DMS114 treated with DMSO at 0.1 percent for 48 hours (cell line): Measurements from ENCODE around the gene SDR42E2.
"Not testable (repeated sequence)": the region's sequence is repeated elsewhere in the genome, so short reads cannot be mapped to it uniquely, and the experiment has no call there.

ENCODE experiments used
- DNase-seq: peaks from one replicate; lab custom pipeline; 2025; ENCODE audit not compliant: unreplicated experiment; lab: John Stamatoyannopoulos, UW

The SDR42E2 gene

GRCh38 chr16:22161999-22162655 is at the start of gene SDR42E2:
Gene SDR42E2 (plus strand): TSS chr16:22162506. CDS start chr16:22165583, 3,077 bp downstream.
- DNase-seq = no peak

- DNase-seq = no peak
Measured at GRCh38 chr16:22116095-22116700, 46.1 kb upstream of the SDR42E2 start.

GRCh38 chr16:22117609-22118008 is 44.7 kb upstream of the SDR42E2 start:
- no peak for DNase-seq

GRCh38 chr16:22120440-22120839 is 41.9 kb upstream of the SDR42E2 start:
- DNase-seq = no peak

GRCh38 chr16:22122239-22122638 is 40.1 kb upstream of the SDR42E2 start:
- DNase-seq = no peak

GRCh38 chr16:22123146-22123545 is 39.2 kb upstream of the SDR42E2 start:
- DNase-seq = no peak

GRCh38 chr16:22123759-22124490 is 38.4 kb upstream of the SDR42E2 start:
- no peak for DNase-seq

GRCh38 chr16:22124583-22125284 is 37.6 kb upstream of the SDR42E2 start:
- no peak for DNase-seq

- DNase-seq = no peak
Measured at GRCh38 chr16:22126037-22126558, 36.2 kb upstream of the SDR42E2 start.

GRCh38 chr16:22128537-22128936 is 33.8 kb upstream of the SDR42E2 start:
- DNase-seq = not testable (repeated sequence)

- DNase-seq = no peak
Measured at GRCh38 chr16:22130528-22130927, 31.8 kb upstream of the SDR42E2 start.

- no peak for DNase-seq
Measured at GRCh38 chr16:22132801-22133200, 29.5 kb upstream of the SDR42E2 start.

GRCh38 chr16:22138482-22138881 is 23.8 kb upstream of the SDR42E2 start:
- no peak for DNase-seq

GRCh38 chr16:22139008-22139407 is 23.3 kb upstream of the SDR42E2 start:
- no peak for DNase-seq

- DNase-seq = no peak
Measured at GRCh38 chr16:22139732-22140131, 22.6 kb upstream of the SDR42E2 start.

GRCh38 chr16:22141767-22142166 is 20.5 kb upstream of the SDR42E2 start:
- DNase-seq = no peak

GRCh38 chr16:22144520-22144919 is 17.8 kb upstream of the SDR42E2 start:
- no peak for DNase-seq

GRCh38 chr16:22147853-22148252 is 14.5 kb upstream of the SDR42E2 start:
- no peak for DNase-seq

GRCh38 chr16:22151246-22151998 is 10.9 kb upstream of the SDR42E2 start:
- no peak for DNase-seq

GRCh38 chr16:22152316-22152715 is 10.0 kb upstream of the SDR42E2 start:
- DNase-seq = no peak

GRCh38 chr16:22153078-22153477 is 9.2 kb upstream of the SDR42E2 start:
- DNase-seq = not testable (repeated sequence)
